GM23338 (cell line): ENCODE data around the gene MAPRE3. TPM values are rescaled to one million over a fixed set of nuclear protein-coding genes. Genes with fewer than 3 reads are reported as not detected.

Experiments
- ATAC-seq: fragments of 200-7000 bp; cut with Tn5 transposase; 3 replicates; pipeline ENCODE4 v1.9.1; 2020
- DNase-seq: peaks from one replicate; pipeline ENCODE4 v3.0.0-alpha.2; 2015; ENCODE audit warnings: low spot score
- H2AFZ ChIP-seq: fragments of 200-600 bp; sonication (generic); 2 replicates; pipeline ENCODE4 v1.8.0; 2016; ENCODE audit warnings: antibody characterized with exemption, mild to moderate bottlenecking, moderate library complexity
- H3F3A ChIP-seq: fragments of 200-600 bp; sonication (generic); replicated peaks from 2 replicates; pipeline ENCODE4 v1.8.0; 2017; ENCODE audit warnings: antibody characterized with exemption, mixed run types, low read depth
- H3K27ac ChIP-seq: fragments of 200-600 bp; sonication (generic); 2 replicates; pipeline ENCODE4 v1.6.1; 2016; ENCODE audit warnings: low read depth
- H3K27me3 ChIP-seq: fragments of 200-600 bp; sonication (generic); 2 replicates; pipeline ENCODE4 v1.8.0; 2016; ENCODE audit warnings: mild to moderate bottlenecking, mixed run types, moderate library complexity; ENCODE audit not compliant: insufficient read depth
- H3K36me3 ChIP-seq: fragments of 200-600 bp; sonication (generic); 2 replicates; pipeline ENCODE4 v1.8.0; 2016; ENCODE audit warnings: mild to moderate bottlenecking; ENCODE audit not compliant: insufficient read depth
- H3K4me1 ChIP-seq: fragments of 200-600 bp; sonication (generic); 2 replicates; pipeline ENCODE4 v1.8.0; 2016; ENCODE audit warnings: mild to moderate bottlenecking, moderate library complexity; ENCODE audit not compliant: insufficient read depth
- H3K4me2 ChIP-seq: fragments of 200-600 bp; sonication (generic); 2 replicates; pipeline ENCODE4 v1.7.1; 2017; ENCODE audit warnings: mixed run types
- H3K4me3 ChIP-seq: fragments of 200-600 bp; sonication (generic); 2 replicates; pipeline ENCODE4 v1.6.1; 2016; ENCODE audit warnings: mixed run types
- H3K79me2 ChIP-seq: fragments of 200-600 bp; sonication (generic); replicated peaks from 2 replicates; pipeline ENCODE4 v1.8.0; 2017; ENCODE audit warnings: mild to moderate bottlenecking; ENCODE audit not compliant: insufficient read depth
- H3K9me2 ChIP-seq: fragments of 200-600 bp; sonication (generic); 2 replicates; pipeline ENCODE4 v1.8.0; 2017; ENCODE audit not compliant: insufficient read depth
- H4K20me1 ChIP-seq: fragments of 200-600 bp; sonication (generic); replicated peaks from 2 replicates; pipeline ENCODE4 v1.8.0; 2017; ENCODE audit warnings: mild to moderate bottlenecking; ENCODE audit not compliant: insufficient read depth
- H3K27ac Mint-ChIP-seq: 2 replicates; pipeline ENCODE4 v1.8.0; 2020; ENCODE audit warnings: inconsistent platforms, mild to moderate bottlenecking, moderate library complexity, mixed read lengths
- H3K27me3 Mint-ChIP-seq: 3 replicates; pipeline ENCODE4 v1.8.0; 2022; ENCODE audit warnings: low read depth, mild to moderate bottlenecking, moderate library complexity, mixed read lengths, inconsistent platforms; ENCODE audit not compliant: insufficient read depth, poor library complexity
- H3K36me3 Mint-ChIP-seq: 3 replicates; pipeline ENCODE4 v1.8.0; 2021; ENCODE audit warnings: low read depth, mild to moderate bottlenecking, inconsistent platforms, moderate library complexity, mixed read lengths
- H3K4me1 Mint-ChIP-seq: 3 replicates; pipeline ENCODE4 v1.8.0; 2020; ENCODE audit warnings: mild to moderate bottlenecking, inconsistent platforms, mixed read lengths
- H3K4me3 Mint-ChIP-seq: 3 replicates; pipeline ENCODE4 v1.8.0; 2021; ENCODE audit warnings: moderate library complexity, mild to moderate bottlenecking, inconsistent platforms, mixed read lengths
- H3K9me3 Mint-ChIP-seq: 3 replicates; pipeline ENCODE4 v1.8.0; 2020; ENCODE audit warnings: moderate library complexity, mild to moderate bottlenecking, inconsistent platforms, mixed read lengths
- CREB1 ChIP-seq: fragments of 250-450 bp; sonication (Bioruptor Pico); IDR thresholded peaks from 2 replicates; pipeline ENCODE4 v1.5.0; 2020; ENCODE audit warnings: low read depth, mild to moderate bottlenecking, moderate library complexity
- ETS1 ChIP-seq: IDR thresholded peaks from 2 replicates; pipeline ENCODE4 v1.6.1; 2016; ENCODE audit warnings: antibody characterized with exemption
- EZH2 ChIP-seq: fragments of 200-600 bp; sonication (generic); IDR thresholded peaks from one replicate; pipeline ENCODE4 v1.8.0; 2017; ENCODE audit warnings: antibody characterized with exemption, mild to moderate bottlenecking, low read depth; ENCODE audit not compliant: unreplicated experiment
- EZH2phosphoT487 ChIP-seq: fragments of 200-600 bp; sonication (generic); IDR thresholded peaks from one replicate; pipeline ENCODE4 v1.8.1; 2018; ENCODE audit warnings: antibody characterized with exemption; ENCODE audit not compliant: unreplicated experiment
- STAT1 ChIP-seq: IDR thresholded peaks from one replicate; pipeline ENCODE4 v1.6.1; 2016; ENCODE audit warnings: antibody characterized with exemption; ENCODE audit not compliant: unreplicated experiment
- ZNF462 ChIP-seq: fragments of 250-450 bp; sonication (Bioruptor Pico); IDR thresholded peaks from 2 replicates; pipeline ENCODE4 v1.5.0; 2020; ENCODE audit warnings: mild to moderate bottlenecking, moderate library complexity
- polyA plus RNA-seq: library from polyadenylated mRNA; unstranded; fragments of >200 nt; fragmentation: Nextera tagmentation; extraction: Ambion mirVana; gene quantifications from 2 replicates; pipeline ENCODE4 v1.2.1, GENCODE V29; 2016
- total RNA-seq: library from RNA; depleted of rRNA; stranded (reverse); fragments of >200 nt; shearing (Covaris generic); gene quantifications from 2 replicates; pipeline ENCODE4 v1.2.3, GENCODE V29; 2014

MAPRE3 gene
- total and polyA plus RNA-seq, 2 experiments from 2014 or later, result 3.3 to 4.5 TPM

- no peak for TF ChIP-seq EZH2
- TF ChIP-seq ZNF462, result no peak
- TF ChIP-seq ETS1, result no peak
- no peak for TF ChIP-seq CREB1 (CRISPR knock-in tag)
- no peak for TF ChIP-seq STAT1
- TF ChIP-seq EZH2phosphoT487, result no peak
- ATAC-seq (no peak), DNase-seq (no peak)
- no peak overlapping the region for H3K4me2 ChIP-seq
- Mint-ChIP-seq H3K9me3 (no peaks in the 10 kb centered on the region), H3K27ac (no peak overlapping the region), H3K36me3 (peaks cover 29% of the 10 kb centered on the region), H3K27me3 (no peaks in the 10 kb centered on the region), H3K4me1 (no peaks in the 10 kb centered on the region), H3K4me3 (no peak overlapping the region)
- no peaks in the 10 kb centered on the region; the same call in none of the 2 replicates for H4K20me1 ChIP-seq
- no peaks in the 10 kb centered on the region for H3K9me2 ChIP-seq
- H3K79me2 ChIP-seq, result no peaks in the 10 kb centered on the region
- peaks cover 9% of the 10 kb centered on the region for H3K36me3 ChIP-seq
- H3K4me1 ChIP-seq, result no peaks in the 10 kb centered on the region
- H3K4me3 ChIP-seq, result no peak overlapping the region
- no peak overlapping the region for H2AFZ ChIP-seq
- no peak overlapping the region for H3K27ac ChIP-seq
- H3K27me3 ChIP-seq, result no peaks in the 10 kb centered on the region
- peaks cover 14% of the 10 kb centered on the region; the same call in 1 of the 2 replicates for H3F3A ChIP-seq
These were observed 89.9 kb downstream of the MAPRE3 start for GRCh38 chr2:27060323-27060722.
